Upper lobe of left lung (tissue), 4 donors: ENCODE measurements around the gene IGSF1.

Experiments used
- CTCF ChIP-seq, 6 experiments: fragments of 450-650 bp in 4 of 6; fragments of 200-600 bp in 2 of 6; sonication (generic) in 2 of 6; IDR thresholded peaks; one replicate each; pipeline ENCODE4 v1.5.1; 2016 to 2019; ENCODE audit warnings: antibody characterized with exemption in 6 of 6
- POLR2AphosphoS5 ChIP-seq, 2 donors: sonication (generic); formaldehyde crosslinking; IDR thresholded peaks; one replicate each; pipeline ENCODE4 v1.5.1; 2017; ENCODE audit warnings: antibody characterized with exemption in 2 of 2

GRCh38 chrX:131316260-131316659 is 27.2 kb upstream of the IGSF1 start:
- no peak for TF ChIP-seq CTCF (IDR thresholded peaks at IDR 0.05)
- no peak for TF ChIP-seq POLR2AphosphoS5 (IDR thresholded peaks at IDR 0.05)
